Measurements from ENCODE around the gene DGCR8.

The DGCR8 gene

GRCh38 chr22:20111689-20112622 lies 31.9 kb downstream of the DGCR8 start:
- DNase-seq, result no peak

GRCh38 chr22:20112623-20113511 lies 32.8 kb downstream of the DGCR8 start:
- DNase-seq, result no peak

GRCh38 chr22:20113551-20114310 lies 33.7 kb downstream of the DGCR8 start:
- DNase-seq, result no peak

GRCh38 chr22:20114506-20115475 lies 34.8 kb downstream of the DGCR8 start:
- DNase-seq, result no peak

- DNase-seq, result no peak
These were observed 35.8 kb downstream of the DGCR8 start, which contains the start of gene RANBP1 for GRCh38 chr22:20115691-20116375. TSS of gene RANBP1 (plus strand) at chr22:20116104. CDS start at chr22:20116185, 81 bp downstream.

- no peak for DNase-seq
These were observed 36.4 kb downstream of the DGCR8 start for GRCh38 chr22:20116376-20116950.

GRCh38 chr22:20116951-20117632 lies 37.1 kb downstream of the DGCR8 start, which contains the start of gene TRMT2A:
TSS of gene TRMT2A (minus strand) at chr22:20117226. CDS start at chr22:20116906, 320 bp downstream.
- peak; percentile 60 for DNase-seq

- DNase-seq, result no peak
These were observed 37.7 kb downstream of the DGCR8 start for GRCh38 chr22:20117633-20118299.

GRCh38 chr22:20118300-20119020 lies 38.4 kb downstream of the DGCR8 start:
- no peak for DNase-seq

GRCh38 chr22:20121856-20122415 lies 41.9 kb downstream of the DGCR8 start:
- DNase-seq, result no peak

- DNase-seq, result no peak
These were observed 43.5 kb downstream of the DGCR8 start for GRCh38 chr22:20123366-20124082.

GRCh38 chr22:20124083-20124787 lies 44.2 kb downstream of the DGCR8 start:
- no peak for DNase-seq

- no peak for DNase-seq
These were observed 45.4 kb downstream of the DGCR8 start for GRCh38 chr22:20125201-20126174.

- DNase-seq, result no peak
These were observed 46.4 kb downstream of the DGCR8 start for GRCh38 chr22:20126284-20127029.

Data from DMS79 (cell line).